Esophagus muscularis mucosa (tissue), 4 donors: ENCODE measurements around the gene NCAM1. TPM values are rescaled to one million over a fixed set of nuclear protein-coding genes. Genes with fewer than 3 reads are reported as not detected.

ENCODE experiments used
- DNase-seq: peaks from one replicate; pipeline ENCODE4 v3.0.0-alpha.2; 2017; ENCODE audit errors: extremely low spot score
- H3K27ac ChIP-seq, 4 donors: fragments of 200-600 bp; sonication (generic); replicated peaks in 1 of 4; 1 replicate in 3 of 4; 2 replicates in 1 of 4; pipeline ENCODE4 v1.5.1; 2016 to 2019; ENCODE audit warnings: mild to moderate bottlenecking in 1 of 4
- H3K27me3 ChIP-seq, 4 donors: fragments of 200-600 bp; sonication (generic); one replicate each; pipeline versions ENCODE4 v1.5.1 to v1.6.0; 2016 to 2019
- H3K36me3 ChIP-seq, 4 donors: fragments of 200-600 bp; sonication (generic); one replicate each; pipeline ENCODE4 v1.5.1; 2016 to 2019
- H3K4me1 ChIP-seq, 4 donors: fragments of 200-600 bp; sonication (generic); one replicate each; pipeline ENCODE4 v1.5.1; 2016 to 2019
- H3K4me3 ChIP-seq, 4 donors: fragments of 200-600 bp; sonication (generic); 1 replicate in 2 of 4; 2 replicates in 2 of 4; pipeline ENCODE4 v1.5.1; 2016 to 2019; ENCODE audit warnings: mild to moderate bottlenecking in 4 of 4, moderate library complexity in 1 of 4
- H3K9me3 ChIP-seq, 4 donors: fragments of 200-600 bp; sonication (generic); 1 replicate in 3 of 4; 2 replicates in 1 of 4; pipeline ENCODE4 v1.5.1; 2016 to 2019
- EP300 ChIP-seq: sonication (generic); formaldehyde crosslinking; IDR thresholded peaks from one replicate; pipeline ENCODE4 v1.6.1; 2017; ENCODE audit warnings: antibody characterized with exemption
- POLR2A ChIP-seq: fragments of 450-650 bp; IDR thresholded peaks from one replicate; pipeline ENCODE4 v1.6.1; 2017; ENCODE audit warnings: antibody characterized with exemption, moderate library complexity, mild to moderate bottlenecking, low read depth
- POLR2AphosphoS5 ChIP-seq, 2 donors: sonication (generic); formaldehyde crosslinking; IDR thresholded peaks; one replicate each; pipeline ENCODE4 v1.6.1; 2017; ENCODE audit warnings: antibody characterized with exemption in 2 of 2
- WGBS: methylation state at CpG from one replicate; pipeline ENCODE4 v1.1.5; 2018; 5-methylcytosine and 5-hydroxymethylcytosine counted together
- intact Hi-C: fragments of 100-400 bp; cut with DNase I; formaldehyde crosslinking; loops from one replicate; pipeline ENCODE4 v1.15.1; 2023
- total RNA-seq, 4 donors: library from RNA; depleted of rRNA; stranded (reverse); fragments of >200 nt; gene quantifications; one replicate each; pipeline versions ENCODE4 v1.1.0 to v1.2.1, GENCODE V29; 2016
- TF ChIP-seq, protein P1 (sequence below), 3 experiments: fragments of 200-600 bp in 2 of 3; fragments of 450-650 bp in 1 of 3; sonication (generic) in 2 of 3; IDR thresholded peaks; one replicate each; pipeline ENCODE4 v1.5.1; 2017 to 2019; ENCODE audit warnings: antibody characterized with exemption in 3 of 3, mild to moderate bottlenecking in 2 of 3, moderate library complexity in 1 of 3

NCAM1 gene
- total RNA-seq, 4 donors from 2014 or later: 83.5 to 161 (median 95.2) TPM

DNA sequence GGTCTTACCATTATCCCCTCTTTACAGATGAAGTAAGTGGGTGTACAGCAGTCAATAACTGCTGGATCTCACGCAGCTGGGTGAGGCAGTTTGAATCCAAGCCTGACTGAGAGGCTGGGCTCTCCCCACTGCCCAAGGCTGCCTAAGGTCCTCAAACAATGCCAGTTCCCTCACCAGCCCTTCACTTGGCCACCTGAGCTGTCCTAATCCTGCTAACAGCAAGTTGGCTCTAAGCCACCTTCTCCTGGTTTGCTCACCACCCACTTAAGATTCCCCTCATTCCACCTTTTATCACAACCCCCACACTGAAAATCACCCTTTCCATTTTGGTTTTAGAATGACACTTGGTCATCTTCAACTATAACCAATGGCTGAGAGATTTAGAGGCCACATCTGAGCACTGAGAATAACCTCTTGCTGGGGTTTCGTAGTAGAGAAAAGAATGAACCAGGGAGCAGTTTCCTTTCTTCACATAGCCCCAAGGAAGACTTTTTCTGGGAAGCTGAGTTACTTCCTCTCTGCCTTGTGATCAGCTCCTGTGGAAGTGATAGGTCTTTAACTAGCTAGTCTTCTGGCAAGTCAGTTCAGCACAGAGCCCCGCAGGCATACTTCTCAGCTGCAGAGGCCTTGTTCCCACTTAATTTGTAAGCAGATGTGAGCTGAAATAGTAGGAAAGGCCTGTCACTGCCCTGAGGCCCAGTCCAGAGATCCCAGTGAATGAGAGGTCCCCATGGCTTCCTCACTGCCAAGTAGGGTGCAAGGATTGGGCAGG lies 295.4 kb downstream of the NCAM1 start:
- peaks cover 0 to 35% (median 15%) of the 10 kb centered on the region in 4 donors for H3K36me3 ChIP-seq
- no peaks in the 10 kb centered on the region for H3K9me3 ChIP-seq
- intact Hi-C loops: no loop called here
- no peak for TF ChIP-seq EP300
- no peak for TF ChIP-seq POLR2A
- no peak for TF ChIP-seq POLR2AphosphoS5 (IDR thresholded peaks at IDR 0.05)
- TF ChIP-seq, protein P1, sequence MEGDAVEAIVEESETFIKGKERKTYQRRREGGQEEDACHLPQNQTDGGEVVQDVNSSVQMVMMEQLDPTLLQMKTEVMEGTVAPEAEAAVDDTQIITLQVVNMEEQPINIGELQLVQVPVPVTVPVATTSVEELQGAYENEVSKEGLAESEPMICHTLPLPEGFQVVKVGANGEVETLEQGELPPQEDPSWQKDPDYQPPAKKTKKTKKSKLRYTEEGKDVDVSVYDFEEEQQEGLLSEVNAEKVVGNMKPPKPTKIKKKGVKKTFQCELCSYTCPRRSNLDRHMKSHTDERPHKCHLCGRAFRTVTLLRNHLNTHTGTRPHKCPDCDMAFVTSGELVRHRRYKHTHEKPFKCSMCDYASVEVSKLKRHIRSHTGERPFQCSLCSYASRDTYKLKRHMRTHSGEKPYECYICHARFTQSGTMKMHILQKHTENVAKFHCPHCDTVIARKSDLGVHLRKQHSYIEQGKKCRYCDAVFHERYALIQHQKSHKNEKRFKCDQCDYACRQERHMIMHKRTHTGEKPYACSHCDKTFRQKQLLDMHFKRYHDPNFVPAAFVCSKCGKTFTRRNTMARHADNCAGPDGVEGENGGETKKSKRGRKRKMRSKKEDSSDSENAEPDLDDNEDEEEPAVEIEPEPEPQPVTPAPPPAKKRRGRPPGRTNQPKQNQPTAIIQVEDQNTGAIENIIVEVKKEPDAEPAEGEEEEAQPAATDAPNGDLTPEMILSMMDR (IDR thresholded peaks at IDR 0.05): no peak
- H3K4me1 ChIP-seq: peaks cover 0 to 6% (median 0%) of the 10 kb centered on the region in 4 donors
- H3K27ac ChIP-seq: no peak overlapping the region
- H3K27me3 ChIP-seq: no peaks in the 10 kb centered on the region
- no peak overlapping the region for H3K4me3 ChIP-seq
- no peak for DNase-seq
- WGBS: 92% methylated on average over 3 of the region's 3 CpGs

DNA sequence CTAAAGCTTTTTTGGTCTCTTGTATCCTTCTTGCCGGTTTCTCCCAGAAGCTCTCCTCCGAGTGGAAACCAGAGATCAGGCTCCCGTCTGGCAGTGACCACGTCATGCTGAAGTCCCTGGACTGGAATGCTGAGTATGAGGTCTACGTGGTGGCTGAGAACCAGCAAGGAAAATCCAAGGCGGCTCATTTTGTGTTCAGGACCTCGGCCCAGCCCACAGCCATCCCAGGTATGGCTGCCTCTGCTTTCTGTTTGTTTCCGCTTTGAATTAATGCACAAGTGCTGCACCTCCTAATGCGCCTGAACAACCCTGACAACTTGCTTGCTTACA lies 298.8 kb downstream of the NCAM1 start:
- TF ChIP-seq POLR2A (no peak), POLR2AphosphoS5 (IDR thresholded peaks at IDR 0.05) (no peak), EP300 (no peak)
- TF ChIP-seq, protein P1 (IDR thresholded peaks at IDR 0.05): no peak
- Histone ChIP-seq H3K27me3 (no peaks in the 10 kb centered on the region), H3K4me3 (no peak overlapping the region), H3K9me3 (no peaks in the 10 kb centered on the region), H3K4me1 (peaks cover 0 to 6% (median 0%) of the 10 kb centered on the region in 4 donors), H3K36me3 (peaks cover 0 to 59% (median 18%) of the 10 kb centered on the region in 4 donors), H3K27ac (no peak overlapping the region)
- no peak for DNase-seq
- WGBS: 99% methylated on average over 9 of the region's 9 CpGs
- intact Hi-C loops: no loop called here

GRCh38 chr11:113260541-113260940 lies 299.3 kb downstream of the NCAM1 start:
- Histone ChIP-seq H3K36me3 (peaks cover 0 to 59% (median 18%) of the 10 kb centered on the region in 4 donors), H3K4me3 (no peak overlapping the region), H3K27me3 (no peaks in the 10 kb centered on the region), H3K9me3 (no peaks in the 10 kb centered on the region), H3K27ac (no peak overlapping the region), H3K4me1 (peaks cover 0 to 10% (median 0%) of the 10 kb centered on the region in 4 donors)
- 93% methylated on average over 1 of the region's 1 CpG for WGBS
- TF ChIP-seq EP300: no peak
- TF ChIP-seq, protein P1 (IDR thresholded peaks at IDR 0.05): no peak
- DNase-seq: no peak
- intact Hi-C loops: no loop called here

DNA sequence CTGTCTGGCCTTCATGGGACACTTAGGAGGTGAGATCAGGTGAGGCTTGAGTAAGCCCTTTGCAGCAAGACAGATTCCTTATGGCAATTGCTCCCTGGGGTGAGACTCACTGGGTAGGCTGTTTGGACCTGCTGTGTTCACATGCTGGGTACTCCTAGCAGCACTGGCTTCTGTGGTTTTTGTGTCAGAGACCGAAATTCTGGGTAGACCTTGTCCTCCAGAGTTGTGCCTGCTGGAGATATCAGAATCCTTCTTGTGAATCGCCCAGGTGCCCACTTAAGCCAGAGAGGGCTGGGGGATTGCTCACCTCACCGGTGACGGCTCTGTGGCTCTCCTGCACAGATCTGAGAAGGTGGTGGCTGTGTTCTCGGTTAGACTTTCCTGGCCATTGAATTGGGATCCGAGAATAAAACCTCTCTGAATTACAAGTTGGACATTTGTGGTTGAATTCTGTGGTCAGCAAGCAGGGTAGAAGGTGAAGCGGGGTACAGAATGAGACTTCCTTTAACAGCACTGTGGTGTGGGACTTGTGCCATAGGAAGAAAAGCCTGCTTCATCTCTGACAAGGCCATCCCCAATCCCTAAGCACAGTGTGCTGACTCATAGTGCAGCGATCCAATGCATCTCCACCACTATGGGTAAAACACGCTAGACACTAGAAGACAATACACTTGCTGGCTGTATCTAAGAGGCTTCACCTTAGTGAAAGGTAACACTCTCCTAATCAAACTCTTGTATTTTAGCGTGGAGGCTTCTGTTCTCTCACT lies 300.7 kb downstream of the NCAM1 start:
- Histone ChIP-seq H3K27me3 (no peaks in the 10 kb centered on the region), H3K9me3 (no peaks in the 10 kb centered on the region), H3K4me1 (peaks cover 0 to 4% (median 0%) of the 10 kb centered on the region in 4 donors), H3K4me3 (no peak overlapping the region), H3K27ac (no peak overlapping the region), H3K36me3 (peaks cover 0 to 49% (median 19%) of the 10 kb centered on the region in 4 donors)
- TF ChIP-seq POLR2AphosphoS5 (IDR thresholded peaks at IDR 0.05) (no peak), EP300 (no peak), POLR2A (no peak)
- TF ChIP-seq, protein P1 (IDR thresholded peaks at IDR 0.05): no peak
- 89% methylated on average over 8 of the region's 10 CpGs for WGBS
- intact Hi-C loops: no loop called here
- DNase-seq: no peak
